Tibial artery (tissue), 4 donors: ENCODE data around the gene KIF23.

Experiments used
- DNase-seq, 2 donors: peaks; one replicate each; pipeline ENCODE4 v3.0.0-alpha.2; 2019
- H3K27ac ChIP-seq, 2 donors: fragments of 200-600 bp; sonication (generic) in 1 of 2; 1 replicate in 1 of 2; 2 replicates in 1 of 2; pipeline ENCODE4 v1.5.1; 2018 to 2019; ENCODE audit warnings: mild to moderate bottlenecking in 1 of 2
- H3K27me3 ChIP-seq, 2 donors: fragments of 200-600 bp; sonication (generic) in 1 of 2; one replicate each; pipeline versions ENCODE4 v1.5.1 to v1.6.0; 2016 to 2019
- H3K36me3 ChIP-seq, 3 donors: fragments of 200-600 bp; sonication (generic) in 2 of 3; one replicate each; pipeline ENCODE4 v1.5.1; 2016 to 2019; ENCODE audit warnings: mild to moderate bottlenecking in 2 of 3
- H3K4me1 ChIP-seq, 4 donors: fragments of 200-600 bp; sonication (generic) in 2 of 4; 1 replicate in 3 of 4; 2 replicates in 1 of 4; pipeline ENCODE4 v1.5.1; 2016 to 2019
- H3K4me3 ChIP-seq, 2 donors: fragments of 200-600 bp; sonication (generic) in 1 of 2; 1 replicate in 1 of 2; 2 replicates in 1 of 2; pipeline ENCODE4 v1.5.1; 2018 to 2019; ENCODE audit warnings: mild to moderate bottlenecking in 2 of 2
- H3K9me3 ChIP-seq, 3 donors: fragments of 200-600 bp; sonication (generic) in 1 of 3; one replicate each; pipeline ENCODE4 v1.5.1; 2016 to 2019
- intact Hi-C: fragments of 100-400 bp; cut with DNase I; formaldehyde crosslinking; loops from one replicate; pipeline ENCODE4 v1.15.0; 2023; ENCODE audit warnings: low total_unique reads
- TF ChIP-seq, protein P1 (sequence below), 2 experiments: fragments of 200-600 bp in 1 of 2; fragments of 450-650 bp in 1 of 2; IDR thresholded peaks; one replicate each; pipeline ENCODE4 v1.5.1; 2017 to 2019; ENCODE audit warnings: antibody characterized with exemption in 2 of 2, mild to moderate bottlenecking in 1 of 2, moderate library complexity in 1 of 2

KIF23 gene

DNA sequence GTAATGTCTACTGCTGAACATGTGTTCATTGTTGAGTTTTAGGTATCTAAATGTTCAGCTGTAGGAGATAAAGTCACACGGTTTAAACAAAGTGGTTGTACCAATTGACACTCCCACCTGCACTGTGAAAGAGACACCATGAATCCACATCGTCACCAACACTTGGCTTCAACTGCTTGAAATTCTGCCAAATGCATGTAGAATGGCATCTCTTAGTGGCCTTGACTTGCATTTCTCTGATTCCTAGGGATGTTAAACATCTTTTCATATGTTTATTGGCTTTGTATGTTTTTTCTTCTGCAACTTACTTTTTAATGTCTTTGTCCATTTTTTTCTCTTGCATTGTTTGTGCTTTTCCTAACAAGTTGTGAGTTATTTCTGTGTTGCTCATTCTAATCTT is 81.9 kb downstream of the KIF23 start:
- Histone ChIP-seq H3K4me1 (peaks cover 0 to 3% (median 0%) of the 10 kb centered on the region in 4 donors), H3K36me3 (no peaks in the 10 kb centered on the region), H3K9me3 (no peaks in the 10 kb centered on the region), H3K27me3 (no peaks in the 10 kb centered on the region), H3K27ac (no peak overlapping the region), H3K4me3 (no peak overlapping the region)
- TF ChIP-seq, protein P1, sequence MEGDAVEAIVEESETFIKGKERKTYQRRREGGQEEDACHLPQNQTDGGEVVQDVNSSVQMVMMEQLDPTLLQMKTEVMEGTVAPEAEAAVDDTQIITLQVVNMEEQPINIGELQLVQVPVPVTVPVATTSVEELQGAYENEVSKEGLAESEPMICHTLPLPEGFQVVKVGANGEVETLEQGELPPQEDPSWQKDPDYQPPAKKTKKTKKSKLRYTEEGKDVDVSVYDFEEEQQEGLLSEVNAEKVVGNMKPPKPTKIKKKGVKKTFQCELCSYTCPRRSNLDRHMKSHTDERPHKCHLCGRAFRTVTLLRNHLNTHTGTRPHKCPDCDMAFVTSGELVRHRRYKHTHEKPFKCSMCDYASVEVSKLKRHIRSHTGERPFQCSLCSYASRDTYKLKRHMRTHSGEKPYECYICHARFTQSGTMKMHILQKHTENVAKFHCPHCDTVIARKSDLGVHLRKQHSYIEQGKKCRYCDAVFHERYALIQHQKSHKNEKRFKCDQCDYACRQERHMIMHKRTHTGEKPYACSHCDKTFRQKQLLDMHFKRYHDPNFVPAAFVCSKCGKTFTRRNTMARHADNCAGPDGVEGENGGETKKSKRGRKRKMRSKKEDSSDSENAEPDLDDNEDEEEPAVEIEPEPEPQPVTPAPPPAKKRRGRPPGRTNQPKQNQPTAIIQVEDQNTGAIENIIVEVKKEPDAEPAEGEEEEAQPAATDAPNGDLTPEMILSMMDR (IDR thresholded peaks at IDR 0.05): no peak
- intact Hi-C loops: no loop called here
- no peak for DNase-seq

DNA sequence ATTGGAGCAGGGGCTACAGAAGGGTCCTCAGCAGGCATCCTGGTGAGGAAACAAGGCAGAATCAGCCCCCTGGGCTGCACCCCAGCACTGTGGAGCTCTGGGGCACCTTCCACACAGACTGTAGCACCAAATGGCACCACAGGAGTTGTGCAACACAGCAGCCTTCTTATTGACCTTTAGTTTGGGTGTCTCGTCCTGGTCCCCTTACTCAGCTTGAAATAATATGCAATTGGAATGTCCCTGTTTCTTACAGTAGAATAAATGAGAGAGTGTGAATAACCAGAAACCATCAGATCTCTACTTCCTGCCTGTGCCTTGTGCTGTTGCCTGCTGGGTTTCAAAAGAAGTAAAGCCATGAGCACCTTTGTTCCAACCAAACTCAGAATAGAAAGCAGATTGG is 82.9 kb downstream of the KIF23 start:
- Histone ChIP-seq H3K36me3 (no peaks in the 10 kb centered on the region), H3K4me1 (no peaks in the 10 kb centered on the region), H3K4me3 (no peak overlapping the region), H3K27ac (no peak overlapping the region), H3K9me3 (no peaks in the 10 kb centered on the region), H3K27me3 (no peaks in the 10 kb centered on the region)
- intact Hi-C loops: no loop called here
- DNase-seq: no peak
- TF ChIP-seq, protein P1 (IDR thresholded peaks at IDR 0.05): no peak

DNA sequence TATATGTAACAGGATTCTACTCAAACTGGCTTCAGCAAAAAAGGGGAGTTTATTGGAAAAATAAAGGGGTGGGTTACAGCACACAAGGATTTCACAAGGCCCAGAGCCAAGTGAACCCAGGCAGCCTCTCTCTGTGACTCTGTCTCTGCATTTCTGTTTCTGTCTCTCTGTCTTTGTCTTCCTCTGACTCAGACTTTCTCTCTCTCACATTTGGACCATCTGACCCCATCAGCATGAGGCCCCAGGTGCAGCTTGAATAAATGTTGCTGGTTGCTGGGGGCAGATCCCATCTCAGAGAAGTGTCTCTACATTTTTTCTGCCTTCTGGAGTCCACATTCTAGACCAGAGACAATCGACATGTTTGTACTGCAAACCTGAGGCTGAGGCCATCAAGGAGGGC is 83.5 kb downstream of the KIF23 start:
- no peak for DNase-seq
- H3K36me3 ChIP-seq: no peaks in the 10 kb centered on the region
- no peak overlapping the region for H3K4me3 ChIP-seq
- no peaks in the 10 kb centered on the region for H3K4me1 ChIP-seq
- no peaks in the 10 kb centered on the region for H3K9me3 ChIP-seq
- H3K27me3 ChIP-seq: no peaks in the 10 kb centered on the region
- H3K27ac ChIP-seq: no peak overlapping the region
- TF ChIP-seq, protein P1 (IDR thresholded peaks at IDR 0.05): no peak
- intact Hi-C loops: no loop called here
